VCaP (cell line): ENCODE data around the gene ASL.
A peak's percentile ranks its signal among the peaks of the same experiment; 100 is the strongest.
"Not testable (repeated sequence)": the region's sequence is repeated elsewhere in the genome, so short reads cannot be mapped to it uniquely, and the experiment has no call there.

Source experiments
- H3K27ac ChIP-seq: fragments of 450-650 bp; 2 replicates; pipeline ENCODE4 v1.5.1; 2017
- CTCF ChIP-seq: fragments of 450-650 bp; conservative IDR thresholded peaks from 2 replicates; pipeline ENCODE4 v1.5.1; 2017; ENCODE audit warnings: mild to moderate bottlenecking, moderate library complexity

The ASL gene

GRCh38 chr7:66075590-66076461 is at the start of gene ASL:
Gene ASL (plus strand): TSS chr7:66075819. CDS start chr7:66076082, 263 bp downstream.
- H3K27ac ChIP-seq: peak within 1 kb of the TSS; percentile 69
- TF ChIP-seq CTCF: no peak

- not testable (repeated sequence) for H3K27ac ChIP-seq
These were observed 47.3 kb upstream of the ASL start for GRCh38 chr7:66028342-66028741.

GRCh38 chr7:66033471-66034385 is 41.9 kb upstream of the ASL start:
- H3K27ac ChIP-seq: peak overlapping the region; percentile 70

GRCh38 chr7:66034436-66035010 is 41.1 kb upstream of the ASL start:
- peak overlapping the region; percentile 70 for H3K27ac ChIP-seq

More at GRCh38 chr7:66033471-66034385, 41.9 kb upstream of the ASL start:
- TF ChIP-seq CTCF: no peak

- no peak for TF ChIP-seq CTCF
- no peak overlapping the region for H3K27ac ChIP-seq
These were observed 39.2 kb upstream of the ASL start for GRCh38 chr7:66036382-66036781.

- no peak for TF ChIP-seq CTCF
- H3K27ac ChIP-seq: no peak overlapping the region
These were observed 38.8 kb upstream of the ASL start for GRCh38 chr7:66036788-66037187.

GRCh38 chr7:66039094-66039670 is 36.4 kb upstream of the ASL start:
- no peak for TF ChIP-seq CTCF
- no peak overlapping the region for H3K27ac ChIP-seq
